T-helper 22 cell (primary cell): ENCODE data around the gene ACKR3.

Experiments used
- DNase-seq: peaks from one replicate; pipeline ENCODE4 v3.0.0-alpha.2; 2020; ENCODE audit warnings: low read depth

ACKR3 gene

GRCh38 chr2:236612737-236613136 lies 43.1 kb downstream of the ACKR3 start:
- DNase-seq: no peak

- no peak for DNase-seq
Observed at GRCh38 chr2:236613612-236614011, 44.0 kb downstream of the ACKR3 start.

GRCh38 chr2:236614551-236614950 lies 44.9 kb downstream of the ACKR3 start:
- DNase-seq: no peak

GRCh38 chr2:236616031-236616430 lies 46.4 kb downstream of the ACKR3 start:
- no peak for DNase-seq

- no peak for DNase-seq
Observed at GRCh38 chr2:236616624-236617023, 47.0 kb downstream of the ACKR3 start.

GRCh38 chr2:236617221-236617737 lies 47.7 kb downstream of the ACKR3 start:
- no peak for DNase-seq

GRCh38 chr2:236617796-236618195 lies 48.2 kb downstream of the ACKR3 start:
- DNase-seq: no peak

GRCh38 chr2:236618370-236618769 lies 48.7 kb downstream of the ACKR3 start:
- no peak for DNase-seq

- DNase-seq: no peak
Observed at GRCh38 chr2:236619910-236620612, 50.4 kb downstream of the ACKR3 start.

GRCh38 chr2:236621786-236622185 lies 52.2 kb downstream of the ACKR3 start:
- no peak for DNase-seq

- DNase-seq: no peak
Observed at GRCh38 chr2:236622201-236622600, 52.6 kb downstream of the ACKR3 start.

GRCh38 chr2:236622660-236623059 lies 53.0 kb downstream of the ACKR3 start:
- no peak for DNase-seq

GRCh38 chr2:236623816-236624215 lies 54.2 kb downstream of the ACKR3 start:
- DNase-seq: no peak

GRCh38 chr2:236625156-236625690 lies 55.6 kb downstream of the ACKR3 start:
- no peak for DNase-seq

- DNase-seq: no peak
Observed at GRCh38 chr2:236626391-236627150, 56.9 kb downstream of the ACKR3 start.

GRCh38 chr2:236627193-236627592 lies 57.6 kb downstream of the ACKR3 start:
- no peak for DNase-seq

GRCh38 chr2:236627841-236628240 lies 58.2 kb downstream of the ACKR3 start:
- DNase-seq: no peak

- DNase-seq: no peak
Observed at GRCh38 chr2:236628256-236628901, 58.8 kb downstream of the ACKR3 start.

- no peak for DNase-seq
Observed at GRCh38 chr2:236628981-236629605, 59.5 kb downstream of the ACKR3 start.

- DNase-seq: no peak
Observed at GRCh38 chr2:236629961-236630872, 60.6 kb downstream of the ACKR3 start.

GRCh38 chr2:236631281-236631855 lies 61.7 kb downstream of the ACKR3 start:
- DNase-seq: no peak
